ENCODE results near the gene RACK1.

DNA sequence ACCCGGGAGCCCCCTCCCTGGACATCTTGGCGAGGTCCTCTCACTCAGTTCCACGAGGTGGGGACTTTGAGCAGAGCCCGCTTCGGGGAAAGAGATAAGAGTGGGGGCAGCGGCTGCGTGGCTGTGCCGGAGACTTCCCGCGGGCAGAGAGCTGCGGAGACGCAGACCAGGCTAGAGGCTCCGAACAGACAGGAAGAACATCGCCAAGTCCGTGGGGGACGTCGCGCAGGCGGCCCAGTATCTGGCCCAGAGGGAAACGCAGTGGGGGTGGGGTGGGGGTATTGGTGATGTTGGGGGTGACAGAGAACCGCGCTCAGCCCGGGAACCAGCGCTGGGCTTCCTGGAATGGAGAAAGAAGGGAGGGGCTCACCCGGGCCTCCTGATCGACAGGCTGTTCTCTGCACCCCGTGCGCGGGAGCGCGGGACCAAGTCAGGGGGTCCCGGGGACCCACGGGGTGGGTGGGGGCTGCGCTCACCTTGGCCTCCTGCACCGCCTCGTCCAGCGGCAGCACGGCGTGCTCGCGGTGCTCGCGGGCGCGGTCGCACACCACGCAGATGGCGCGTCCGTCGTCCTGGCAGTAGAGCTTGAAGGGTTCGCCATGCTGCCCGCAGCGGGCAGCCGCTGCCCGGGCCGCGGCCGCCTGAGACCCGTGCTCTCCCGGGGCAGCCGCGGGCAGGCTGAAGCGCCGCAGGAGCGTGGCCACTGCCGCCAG is 39.4 kb downstream of the RACK1 start:
- TF ChIP-seq POLR2A (IDR thresholded peaks at IDR 0.05; ENCODE audit: low read depth, low read length) (no peak), POLR2AphosphoS5 (IDR thresholded peaks at IDR 0.05; ENCODE audit: low read depth, low read length) (no peak)
